Ishikawa (cell line): ENCODE results near the gene GTPBP10.

ENCODE experiments used
- EP300 ChIP-seq: IDR thresholded peaks from 2 replicates; pipeline ENCODE4 v1.6.1; 2012; ENCODE audit warnings: borderline replicate concordance
- FOXM1 ChIP-seq: IDR thresholded peaks from 2 replicates; pipeline ENCODE4 v1.6.1; 2012; ENCODE audit warnings: low read depth, borderline replicate concordance
- REST ChIP-seq: IDR thresholded peaks from 2 replicates; pipeline ENCODE4 v1.6.1; 2012; ENCODE audit warnings: low read depth, mild to moderate bottlenecking

- TF ChIP-seq REST = no peak
- no peak for TF ChIP-seq EP300
- TF ChIP-seq FOXM1 = no peak
Observed at GRCh38 chr7:90313907-90314306, 32.6 kb upstream of the GTPBP10 start.
